C4-2B (cell line): ENCODE data around the gene PLCB4.

Experiments
- ZFX ChIP-seq: fragments of 450-650 bp; IDR thresholded peaks from 2 replicates; pipeline ENCODE4 v1.6.1; 2017
- TF ChIP-seq, protein P1 (sequence below): fragments of 450-650 bp; conservative IDR thresholded peaks from 2 replicates; pipeline ENCODE4 v1.5.1; 2017; ENCODE audit warnings: mild to moderate bottlenecking

DNA sequence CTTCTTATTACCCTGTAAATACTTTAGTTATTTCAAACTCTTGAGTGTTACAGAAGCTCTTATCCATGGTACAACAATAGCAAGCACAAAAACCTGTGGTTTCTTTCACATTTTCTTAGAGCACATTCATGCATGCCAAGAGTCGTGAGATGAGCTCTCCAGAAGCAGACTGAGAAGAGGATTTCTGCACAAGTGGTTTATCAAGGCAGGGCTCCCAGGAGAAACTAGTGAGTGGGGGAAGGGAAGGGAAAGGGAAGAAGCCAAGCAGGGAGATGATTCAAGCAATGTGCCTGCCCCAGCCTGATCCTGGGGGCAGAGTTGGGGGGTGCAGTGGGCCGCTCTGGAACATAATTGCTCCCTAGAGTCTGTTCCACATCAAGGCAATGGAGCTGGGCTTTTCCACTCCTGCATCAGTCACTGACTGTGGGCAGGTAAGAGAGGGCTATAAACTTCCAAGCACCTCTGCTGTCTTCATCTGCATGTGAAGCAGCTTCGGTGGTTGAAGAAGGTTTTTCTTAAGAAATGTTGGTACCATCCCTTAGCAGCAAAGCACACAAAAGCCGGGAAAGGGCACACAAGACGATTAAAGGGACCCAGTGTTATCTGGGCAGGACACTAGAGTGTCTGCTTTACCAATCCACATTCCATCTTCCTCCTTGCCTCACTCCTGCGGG lies 152.1 kb downstream of the PLCB4 start:
- TF ChIP-seq, protein P1, sequence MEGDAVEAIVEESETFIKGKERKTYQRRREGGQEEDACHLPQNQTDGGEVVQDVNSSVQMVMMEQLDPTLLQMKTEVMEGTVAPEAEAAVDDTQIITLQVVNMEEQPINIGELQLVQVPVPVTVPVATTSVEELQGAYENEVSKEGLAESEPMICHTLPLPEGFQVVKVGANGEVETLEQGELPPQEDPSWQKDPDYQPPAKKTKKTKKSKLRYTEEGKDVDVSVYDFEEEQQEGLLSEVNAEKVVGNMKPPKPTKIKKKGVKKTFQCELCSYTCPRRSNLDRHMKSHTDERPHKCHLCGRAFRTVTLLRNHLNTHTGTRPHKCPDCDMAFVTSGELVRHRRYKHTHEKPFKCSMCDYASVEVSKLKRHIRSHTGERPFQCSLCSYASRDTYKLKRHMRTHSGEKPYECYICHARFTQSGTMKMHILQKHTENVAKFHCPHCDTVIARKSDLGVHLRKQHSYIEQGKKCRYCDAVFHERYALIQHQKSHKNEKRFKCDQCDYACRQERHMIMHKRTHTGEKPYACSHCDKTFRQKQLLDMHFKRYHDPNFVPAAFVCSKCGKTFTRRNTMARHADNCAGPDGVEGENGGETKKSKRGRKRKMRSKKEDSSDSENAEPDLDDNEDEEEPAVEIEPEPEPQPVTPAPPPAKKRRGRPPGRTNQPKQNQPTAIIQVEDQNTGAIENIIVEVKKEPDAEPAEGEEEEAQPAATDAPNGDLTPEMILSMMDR: no peak
- no peak for TF ChIP-seq ZFX
